B cell (primary cell): ENCODE data around the gene PTPRN2. TPM values are rescaled to one million over a fixed set of nuclear protein-coding genes. Genes with fewer than 3 reads are reported as not detected.
"Not testable (repeated sequence)": the region's sequence is repeated elsewhere in the genome, so short reads cannot be mapped to it uniquely, and the experiment has no call there.

Experiments used
- ATAC-seq: fragments of 200-7000 bp; cut with Tn5 transposase; one replicate; pipeline ENCODE4 v1.10.0; 2021; ENCODE audit warnings: low read depth, mild to moderate bottlenecking, moderate number of reproducible peaks, moderate library complexity
- CTCF ChIA-PET: fragments of 350-600 bp; sonication (Branson Sonifier 250); formaldehyde crosslinking; loops from one replicate; lab custom pipeline; 2021; ENCODE audit warnings: antibody characterized with exemption, inconsistent platforms; lab: Charles Lee
- POLR2A ChIA-PET: fragments of 350-600 bp; sonication (Branson Sonifier 250); formaldehyde crosslinking; loops from one replicate; lab custom pipeline; 2021; ENCODE audit warnings: antibody characterized with exemption; lab: Charles Lee
- DNase-seq: peaks from one replicate; pipeline ENCODE4 v3.0.0; 2013
- H2AFZ ChIP-seq: 2 replicates; pipeline ENCODE4 v1.6.1; 2012; ENCODE audit warnings: mild to moderate bottlenecking, low read depth, low read length; ENCODE audit not compliant: insufficient read depth, poor library complexity, severe bottlenecking
- H3K27ac ChIP-seq, 2 donors: 1 replicate in 1 of 2; 2 replicates in 1 of 2; pipeline ENCODE4 v1.5.1; 2012 to 2013; ENCODE audit warnings: low read length in 2 of 2, mild to moderate bottlenecking in 2 of 2, moderate library complexity in 1 of 2
- H3K27me3 ChIP-seq, 4 experiments: fragments of 200-600 bp in 1 of 4; sonication (generic) in 1 of 4; replicated peaks in 1 of 4; 1 replicate in 2 of 4; 2 replicates in 2 of 4; pipeline versions ENCODE4 v1.6.1 to v1.7.0; 2013 to 2016; ENCODE audit warnings: low read length in 3 of 4, mild to moderate bottlenecking in 2 of 4, mixed read lengths in 1 of 4, moderate library complexity in 1 of 4; ENCODE audit not compliant: insufficient read depth in 4 of 4, control insufficient read depth in 3 of 4; ENCODE audit errors: control extremely low read depth in 1 of 4
- H3K36me3 ChIP-seq, 2 experiments: replicated peaks in 1 of 2; 1 replicate in 1 of 2; 2 replicates in 1 of 2; pipeline versions ENCODE4 v1.6.1 to v1.7.1; 2013; ENCODE audit warnings: low read length in 1 of 2; ENCODE audit not compliant: insufficient read depth in 2 of 2, control insufficient read depth in 1 of 2; ENCODE audit errors: control extremely low read depth in 1 of 2, extremely low read depth in 1 of 2
- H3K4me1 ChIP-seq, 2 donors: fragments of 200-600 bp in 1 of 2; sonication (generic) in 1 of 2; 1 replicate in 1 of 2; 2 replicates in 1 of 2; pipeline versions ENCODE4 v1.5.1 to v1.6.1; 2013 to 2017; ENCODE audit warnings: low read length in 2 of 2; ENCODE audit not compliant: control insufficient read depth in 2 of 2, insufficient read depth in 2 of 2
- H3K4me2 ChIP-seq: replicated peaks from 2 replicates; pipeline ENCODE3; 2012; ENCODE audit warnings: mild to moderate bottlenecking, low read depth, low read length; ENCODE audit not compliant: poor library complexity, severe bottlenecking
- H3K4me3 ChIP-seq, 5 experiments: fragments of 200-600 bp in 1 of 5; sonication (generic) in 1 of 5; 1 replicate in 3 of 5; 2 replicates in 2 of 5; pipeline versions ENCODE4 v1.5.1 to v1.7.0; 2011 to 2016; ENCODE audit warnings: low read length in 4 of 5, mild to moderate bottlenecking in 4 of 5, low read depth in 2 of 5, control low read depth in 1 of 5, moderate library complexity in 1 of 5; ENCODE audit not compliant: insufficient read depth in 1 of 5; ENCODE audit errors: control extremely low read depth in 1 of 5, extremely low read depth in 1 of 5
- H3K79me2 ChIP-seq: fragments of 200-600 bp; sonication (generic); one replicate; pipeline ENCODE4 v1.6.0; 2016; ENCODE audit warnings: low read length; ENCODE audit not compliant: control insufficient read depth, insufficient read depth
- H3K9ac ChIP-seq: fragments of 200-600 bp; sonication (generic); 2 replicates; pipeline ENCODE4 v1.6.1; 2017; ENCODE audit warnings: mild to moderate bottlenecking, low read length, moderate library complexity
- H3K9me3 ChIP-seq, 3 donors: one replicate each; pipeline versions ENCODE4 v1.6.1 to v1.7.1; 2013; ENCODE audit warnings: low read length in 2 of 3; ENCODE audit not compliant: control insufficient read depth in 2 of 3, insufficient read depth in 1 of 3; ENCODE audit errors: control extremely low read depth in 1 of 3
- H4K20me1 ChIP-seq: 2 replicates; pipeline ENCODE4 v1.6.0; 2012; ENCODE audit warnings: mild to moderate bottlenecking, low read length; ENCODE audit not compliant: insufficient read depth, control insufficient read depth, poor library complexity, severe bottlenecking
- H3K27ac Mint-ChIP-seq: one replicate; pipeline ENCODE4 v1.8.0; 2021; ENCODE audit warnings: mixed read lengths
- H3K27me3 Mint-ChIP-seq: one replicate; pipeline ENCODE4 v1.8.0; 2021; ENCODE audit warnings: mixed read lengths
- H3K4me1 Mint-ChIP-seq: one replicate; pipeline ENCODE4 v1.8.0; 2021; ENCODE audit warnings: mixed read lengths
- H3K4me3 Mint-ChIP-seq: one replicate; pipeline ENCODE4 v1.8.0; 2021; ENCODE audit warnings: mixed read lengths
- H3K9me3 Mint-ChIP-seq: one replicate; pipeline ENCODE4 v1.8.0; 2022; ENCODE audit warnings: mixed read lengths; ENCODE audit not compliant: insufficient read depth
- CTCF ChIP-seq: fragments of 200-600 bp; IDR thresholded peaks from one replicate; pipeline ENCODE4 v1.8.0; 2022; ENCODE audit warnings: antibody characterized with exemption, mild to moderate bottlenecking
- EZH2 ChIP-seq: IDR thresholded peaks from 2 replicates; pipeline ENCODE4 v1.6.1; 2012; ENCODE audit warnings: borderline replicate concordance, low read depth, mild to moderate bottlenecking, moderate library complexity, low read length; ENCODE audit not compliant: insufficient read depth, poor library complexity, severe bottlenecking
- WGBS: methylation state at CpG from one replicate; pipeline ENCODE4 v1.1.5; 2013; ENCODE audit warnings: missing lambda C conversion rate; ENCODE audit not compliant: insufficient coverage; 5-methylcytosine and 5-hydroxymethylcytosine counted together
- intact Hi-C: fragments of 100-400 bp; cut with micrococcal nuclease; formaldehyde crosslinking; loops from one replicate; pipeline ENCODE4 v1.10.0; 2022
- polyA plus RNA-seq: library from polyadenylated mRNA; depleted of rRNA; stranded (reverse); fragments of >200 nt; gene quantifications from 2 replicates; pipeline ENCODE4 v1.2.3, GENCODE V29; 2012
- total RNA-seq, 2 donors: library from RNA; stranded (reverse); fragments of 120-200 nt in 1 of 2; gene quantifications; 1 replicate in 1 of 2; 2 replicates in 1 of 2; pipeline versions ENCODE4 v1.2.3 to v1.2.4, GENCODE V29; 2013 to 2022

The PTPRN2 gene
- total and polyA plus RNA-seq, 2 donors (not counting 1 experiment from before 2014, with no cell fraction given) = 2.0 to 5.0 TPM

GRCh38 chr7:158458096-158458495 is 129.5 kb downstream of the PTPRN2 start:
- no peak overlapping the region for H3K27ac Mint-ChIP-seq
- H3K9me3 Mint-ChIP-seq = peaks cover 2% of the 10 kb centered on the region
- no peaks in the 10 kb centered on the region for H3K4me1 Mint-ChIP-seq
- ATAC-seq (no peak), DNase-seq (no peak)
- Histone ChIP-seq H3K36me3 (no peaks in the 10 kb centered on the region), H3K4me1 (no peaks in the 10 kb centered on the region), H2AFZ (no peak overlapping the region), H3K9ac (no peak overlapping the region), H3K4me2 (no peak overlapping the region), H4K20me1 (no peaks in the 10 kb centered on the region), H3K27ac (no peak overlapping the region), H3K4me3 (no peak overlapping the region), H3K9me3 (peaks cover 0 to 18% (median 0%) of the 10 kb centered on the region in 3 donors), H3K27me3 (no peaks in the 10 kb centered on the region), H3K79me2 (no peaks in the 10 kb centered on the region)
- 41% methylated on average over 13 of the region's 13 CpGs for WGBS
- CTCF ChIA-PET = no interaction called here
- intact Hi-C loops = no loop called here
- H3K4me3 Mint-ChIP-seq = no peak overlapping the region
- H3K27me3 Mint-ChIP-seq = no peaks in the 10 kb centered on the region
- no peak for TF ChIP-seq CTCF
- TF ChIP-seq EZH2 = no peak
- POLR2A ChIA-PET = no interaction called here

GRCh38 chr7:158457586-158457985 is 130.0 kb downstream of the PTPRN2 start:
- intact Hi-C loops, H3K9ac ChIP-seq, H3K27ac ChIP-seq, H3K9me3 Mint-ChIP-seq, H3K27me3 Mint-ChIP-seq, H3K4me3 Mint-ChIP-seq, POLR2A ChIA-PET, H2AFZ ChIP-seq, H3K4me3 ChIP-seq, H3K4me2 ChIP-seq, H3K4me1 Mint-ChIP-seq, ATAC-seq, H3K36me3 ChIP-seq, CTCF ChIA-PET, H4K20me1 ChIP-seq, H3K27ac Mint-ChIP-seq, H3K27me3 ChIP-seq, DNase-seq, H3K79me2 ChIP-seq, H3K4me1 ChIP-seq: not testable (repeated sequence)
- H3K9me3 ChIP-seq = peaks cover 0 to 18% (median 0%) of the 10 kb centered on the region in 3 donors
- WGBS = over 99% methylated on average over 16 of the region's 22 CpGs
